Left renal pelvis (tissue), 4 donors: ENCODE measurements around the gene TSHB. TPM values are rescaled to one million over a fixed set of nuclear protein-coding genes. Genes with fewer than 3 reads are reported as not detected.

Source experiments
- polyA plus RNA-seq, 4 donors: library from polyadenylated mRNA; unstranded; fragments of 120-200 nt; gene quantifications; one replicate each; pipeline ENCODE4 v1.2.1, GENCODE V29; 2013; ENCODE audit not compliant: insufficient read length in 4 of 4

The TSHB gene
- polyA plus RNA-seq, 4 donors = 0.66 to 0.72 TPM; not detected in 2

Other genes with a start within 250 kb of the TSHB start
- 10 to 100 TPM; 48.6 to 61.3 (median 54.6) TPM for gene SIKE1, start 249.1 kb upstream of the TSHB start, polyA plus RNA-seq
- under 1 TPM; 0.19 to 0.79 (median 0.34) TPM for gene SYCP1, start 175.0 kb upstream of the TSHB start, polyA plus RNA-seq
- gene TSPAN2, start 59.7 kb downstream of the TSHB start, polyA plus RNA-seq = 10 to 100 TPM in 3 of 4 donors, 1 to 10 TPM in 1; 9.0 to 42.2 (median 37.8) TPM